ENCODE results near the gene IGSF21. TPM values are rescaled to one million over a fixed set of nuclear protein-coding genes. Genes with fewer than 3 reads are reported as not detected.

Gene IGSF21
- total and polyA plus RNA-seq, 2 of the 8 experiments (the other 6 are each of a cell fraction or from before 2014, with no cell fraction given): 22.5 to 28.5 TPM

GRCh38 chr1:18093646-18094045 is 14.0 kb upstream of the IGSF21 start:
- Histone ChIP-seq H3K23me2 (ENCODE audit: low read depth, low read length) (no peaks in the 10 kb centered on the region; the same call in 1 of the 2 replicates), H4K91ac (replicated peaks; ENCODE audit: insufficient read length, low read length) (no peak overlapping the region), H3K14ac (ENCODE audit: insufficient read length) (no peak overlapping the region), H2BK5ac (ENCODE audit: low read depth, low read length) (no peak overlapping the region), H3K9ac (replicated peaks in 1 of 4; ENCODE audit: extremely low read depth in 1 of 4, low read depth in 3 of 4, low read length in 3 of 4) (no peak overlapping the region), H3K4ac (replicated peaks; ENCODE audit: insufficient read length, low read depth, low read length) (no peak overlapping the region), H2BK15ac (ENCODE audit: low read length) (no peak overlapping the region), H3K4me2 (ENCODE audit: insufficient read depth in 1 of 2, low read depth in 2 of 2, low read length in 2 of 2) (no peak overlapping the region), H3K18ac (ENCODE audit: extremely low read depth, low read length) (no peak overlapping the region), H3K79me1 (ENCODE audit: low read depth, low read length) (no peaks in the 10 kb centered on the region), H3K56ac (replicated peaks; ENCODE audit: insufficient read length, low read depth, low read length) (no peak overlapping the region), H2BK12ac (ENCODE audit: low read depth, low read length) (no peak overlapping the region), H4K5ac (ENCODE audit: insufficient read length, low read depth, low read length) (no peak overlapping the region), H4K20me1 (replicated peaks in 1 of 2; ENCODE audit: control insufficient read depth in 1 of 2, insufficient read depth in 2 of 2, low read length in 2 of 2) (no peaks in the 10 kb centered on the region), H2BK20ac (ENCODE audit: low read length) (no peak overlapping the region), H3K27me3 (replicated peaks in 1 of 4; ENCODE audit: control insufficient read depth in 3 of 4, extremely low read depth in 1 of 4, insufficient read depth in 3 of 4, low read length in 3 of 4) (peaks cover 0 to 8% (median 2%) of the 10 kb centered on the region in 4 experiments; a peak in 2 of 7 replicates), H3K4me1 (replicated peaks in 1 of 4; ENCODE audit: control insufficient read depth in 3 of 4, insufficient read depth in 4 of 4, low read length in 3 of 4) (peaks cover 6 to 20% (median 15%) of the 10 kb centered on the region in 4 experiments), H3K79me2 (ENCODE audit: control insufficient read depth in 1 of 2, insufficient read depth in 2 of 2, low read length in 2 of 2) (no peaks in the 10 kb centered on the region), H3K36me3 (ENCODE audit: control insufficient read depth in 2 of 4, insufficient read depth in 4 of 4, low read length in 3 of 4) (no peaks in the 10 kb centered on the region), H3K9me3 (ENCODE audit: insufficient read depth in 2 of 2, low read depth in 1 of 2, low read length in 1 of 2) (peaks cover 5 to 6% of the 10 kb centered on the region in 2 experiments; a peak in 2 of 4 replicates), H4K8ac (ENCODE audit: extremely low read depth, insufficient read depth, low read length) (no peak overlapping the region), H3K27ac (ENCODE audit: low read depth, low read length) (no peak overlapping the region), H3K4me3 (ENCODE audit: extremely low read depth in 1 of 4, insufficient read depth in 2 of 4, low read depth in 3 of 4, low read length in 4 of 4) (no peak overlapping the region), H2AFZ (ENCODE audit: low read length) (no peak overlapping the region), H2BK120ac (replicated peaks; ENCODE audit: low read depth, low read length) (no peak overlapping the region), H2AK5ac (ENCODE audit: low read depth, low read length) (no peak overlapping the region), H3K23ac (ENCODE audit: insufficient read length) (no peak overlapping the region)
- CTCF ChIA-PET (ENCODE audit: partially characterized antibody): interaction anchor here (1.3 to 3.4 kb wide), 6 partner anchors 9 to 171 kb away, joined by 3 to 13 read pairs (median 6); no protein-coding TSS in a partner anchor
- POLR2A ChIA-PET (ENCODE audit: partially characterized antibody): no interaction called here
- no peak for FAIRE-seq
- peak; percentile 72; the same call in 1 of the 2 replicates for TF ChIP-seq KDM1A (IDR thresholded peaks at IDR 0.05; ENCODE audit: borderline replicate concordance, low read length)
- no peak for TF ChIP-seq BACH1 (IDR thresholded peaks at IDR 0.05; ENCODE audit: low read length)
- DNase-seq (ENCODE audit: low read depth in 1 of 2, low spot score in 2 of 2): no peak
- WGBS, 2 experiments (ENCODE audit: extremely low coverage in 1 of 2, insufficient coverage in 1 of 2, insufficient read length in 1 of 2, insufficient replicate concordance in 2 of 2, low coverage in 1 of 2, low lambda C conversion rate in 2 of 2, missing lambda C conversion rate in 1 of 2): 82% methylated on average over 2 of the region's 2 CpGs; no CpG with 5 or more reads in 1 of the 2 experiments
